GM19023 (cell line): ENCODE results near the gene ANKRD28.
A peak's percentile ranks its signal among the peaks of the same experiment; 100 is the strongest.

Source experiments
- ATAC-seq: cut with Tn5 transposase; IDR thresholded peaks from one replicate; pipeline ENCODE4 v1.9.1; 2021; ENCODE audit warnings: mild to moderate bottlenecking, moderate library complexity; ENCODE audit not compliant: unreplicated experiment

Gene ANKRD28

GRCh38 chr3:15804553-15805095 lies 6.8 kb upstream of the ANKRD28 start:
- peak; percentile 59 for ATAC-seq

DNA sequence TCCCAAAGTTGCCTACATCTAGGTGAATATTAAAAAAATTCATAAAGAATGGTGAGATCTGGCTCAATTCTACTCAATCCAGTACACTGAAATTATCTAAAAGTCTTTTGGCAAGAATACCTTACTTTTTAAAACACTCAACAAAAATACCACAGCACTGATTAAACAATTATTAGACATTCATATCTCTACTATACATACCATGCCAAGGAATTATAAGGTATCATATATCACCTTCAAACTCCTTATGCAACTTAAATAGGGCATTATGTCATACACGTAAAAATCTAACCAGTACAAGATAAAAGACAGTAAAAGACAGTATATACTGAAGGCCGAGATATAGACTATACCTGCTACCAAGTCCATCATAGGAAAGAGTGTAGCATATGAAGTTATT lies 6.1 kb upstream of the ANKRD28 start:
- ATAC-seq, result no peak

DNA sequence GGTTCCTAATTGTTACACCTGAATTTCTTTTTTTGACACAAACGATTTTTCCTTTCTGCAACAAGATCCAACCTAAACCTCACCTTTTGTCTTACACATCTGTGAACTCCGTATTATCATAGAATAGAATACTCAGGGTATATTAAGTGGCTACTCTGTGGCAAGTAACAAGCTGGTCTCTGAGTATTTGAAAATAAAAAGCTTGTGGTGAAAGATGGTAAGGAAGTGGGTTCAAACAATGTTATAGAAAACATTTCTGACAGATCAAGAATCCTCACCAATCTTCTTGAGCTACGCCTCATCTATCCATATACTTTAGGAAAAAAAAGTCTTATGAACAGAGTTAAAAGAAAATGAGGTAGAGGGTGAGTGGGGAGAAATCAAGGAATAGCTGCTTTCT lies 3.5 kb upstream of the ANKRD28 start:
- no peak for ATAC-seq

DNA sequence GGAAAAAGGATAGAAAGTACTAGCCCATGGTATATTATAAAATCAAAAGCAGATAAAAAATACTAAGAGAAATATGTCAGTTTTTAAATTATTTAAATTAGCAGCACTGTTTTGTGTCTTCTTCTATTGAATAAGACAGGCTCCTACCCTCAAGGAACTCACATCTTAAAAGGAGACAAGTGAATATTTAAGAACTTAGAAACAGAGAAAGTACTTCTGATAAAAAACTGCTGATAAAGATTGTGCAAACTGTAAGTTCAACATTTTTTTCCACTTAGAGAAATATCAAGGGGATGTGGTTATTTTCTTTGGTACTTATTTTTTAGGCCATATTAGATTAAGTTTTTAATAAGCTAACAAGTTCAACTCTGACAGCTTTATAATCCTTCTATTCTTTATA lies 3.0 kb upstream of the ANKRD28 start:
- no peak for ATAC-seq

DNA sequence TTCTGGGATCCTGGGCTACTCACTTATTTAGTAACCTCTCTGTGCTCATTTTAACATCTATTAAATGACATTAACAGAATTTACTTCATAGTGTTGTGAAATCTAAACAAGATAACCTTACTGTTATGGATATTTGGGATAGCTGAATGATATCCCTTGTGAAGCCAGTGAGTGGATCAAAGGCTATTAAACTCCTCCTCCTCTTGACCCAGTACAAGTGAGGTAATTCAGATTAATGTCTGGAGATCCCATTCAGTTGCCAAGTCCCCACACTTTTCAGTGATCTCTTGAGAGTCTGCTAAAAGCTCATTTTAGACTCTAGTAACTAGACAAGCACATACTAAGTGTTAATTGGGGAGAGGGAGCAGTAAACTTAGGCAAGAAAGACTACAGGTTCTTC lies 2.5 kb upstream of the ANKRD28 start:
- no peak for ATAC-seq

DNA sequence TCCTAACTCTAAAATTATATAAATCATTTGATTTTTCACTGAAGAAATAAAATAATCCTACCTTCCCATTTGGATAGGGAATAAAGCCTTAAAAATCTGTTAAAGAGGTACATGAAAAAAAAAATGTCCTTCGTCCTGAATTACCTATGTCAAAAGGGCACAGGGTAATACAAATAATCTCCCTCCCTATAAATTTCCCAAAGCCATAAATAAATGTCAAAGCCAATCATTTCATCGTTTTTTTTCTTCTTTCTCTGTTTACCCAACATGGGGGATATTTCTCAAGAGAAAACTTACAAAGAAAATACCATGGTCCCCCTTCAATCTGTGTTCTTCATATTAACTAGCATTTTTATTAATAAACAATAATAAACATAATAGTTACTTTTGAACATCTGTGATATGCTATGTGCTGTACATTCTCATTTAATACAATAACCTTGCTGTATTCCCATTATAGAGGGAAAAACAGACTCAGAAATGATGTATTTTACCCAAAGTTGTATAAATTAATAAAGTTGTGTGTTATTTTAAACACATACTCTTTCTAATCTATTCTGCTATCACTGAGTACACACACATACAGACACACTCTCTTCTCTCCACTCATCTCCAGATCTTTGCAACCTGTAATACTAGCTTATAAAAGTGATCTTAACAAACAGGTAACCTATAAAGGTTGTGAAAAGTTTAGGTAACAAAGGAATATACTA lies 910 bp upstream of the ANKRD28 start:
- no peak for ATAC-seq

GRCh38 chr3:15796771-15797641 lies 773 bp downstream of the ANKRD28 start:
- no peak for ATAC-seq

- no peak for ATAC-seq
Measured at GRCh38 chr3:15796331-15796730, 1.4 kb downstream of the ANKRD28 start.

DNA sequence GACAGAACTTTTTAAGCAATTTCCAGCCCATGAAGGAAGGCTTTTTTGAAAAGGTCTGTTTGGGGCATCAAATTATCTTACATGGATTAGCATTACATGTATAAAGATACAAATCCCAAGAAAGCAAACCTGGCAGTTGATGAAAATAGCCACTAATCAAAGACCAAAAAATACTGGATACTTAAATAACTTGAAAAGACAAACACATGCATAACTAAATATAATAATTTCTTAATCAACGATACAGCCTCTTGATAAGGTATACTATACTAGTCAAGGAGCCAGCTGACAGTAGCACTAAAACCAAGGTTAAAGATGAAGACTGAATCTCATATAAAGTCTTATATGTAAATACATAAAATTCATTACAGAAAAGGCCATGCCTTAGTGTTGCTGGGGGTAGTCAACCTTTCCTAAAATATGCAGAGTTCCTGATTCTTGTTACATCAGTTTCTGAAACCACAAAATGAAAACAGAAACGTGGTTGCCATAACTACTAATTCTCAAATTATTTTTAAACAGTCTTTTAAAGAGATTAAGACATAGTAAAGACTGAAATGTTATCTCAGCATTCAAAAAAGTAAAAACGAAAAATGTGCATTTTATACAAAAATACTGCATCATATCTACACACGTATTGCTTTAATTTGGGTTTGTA lies 2.0 kb downstream of the ANKRD28 start:
- ATAC-seq, result no peak

- ATAC-seq, result no peak
Measured at GRCh38 chr3:15794842-15795650, 2.7 kb downstream of the ANKRD28 start.

- peak; percentile 45 for ATAC-seq
Measured at GRCh38 chr3:15794303-15794771, 3.4 kb downstream of the ANKRD28 start.

DNA sequence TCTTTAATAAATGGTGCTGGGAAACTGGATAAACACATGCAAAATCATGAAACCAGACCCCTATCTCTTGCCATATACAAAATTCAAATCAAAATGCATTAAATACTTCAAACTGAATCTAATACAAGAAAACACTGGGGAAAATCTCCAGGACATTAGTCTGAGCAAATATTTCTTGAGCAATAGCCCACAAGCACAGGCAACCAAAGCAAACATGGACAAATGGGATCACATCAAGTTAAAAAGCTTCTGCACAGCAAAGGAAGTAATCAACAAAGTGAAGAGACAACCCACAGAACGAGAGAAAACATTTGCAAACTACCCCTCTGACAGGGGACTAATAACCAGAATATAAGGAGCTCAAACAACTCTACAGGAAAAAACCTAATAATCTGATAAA lies 6.3 kb downstream of the ANKRD28 start:
- ATAC-seq, result no peak

- no peak for ATAC-seq
Measured at GRCh38 chr3:15787941-15788340, 9.8 kb downstream of the ANKRD28 start.

- no peak for ATAC-seq
Measured at GRCh38 chr3:15787526-15787925, 10.3 kb downstream of the ANKRD28 start.

GRCh38 chr3:15783361-15783969 lies 14.3 kb downstream of the ANKRD28 start:
- no peak for ATAC-seq

DNA sequence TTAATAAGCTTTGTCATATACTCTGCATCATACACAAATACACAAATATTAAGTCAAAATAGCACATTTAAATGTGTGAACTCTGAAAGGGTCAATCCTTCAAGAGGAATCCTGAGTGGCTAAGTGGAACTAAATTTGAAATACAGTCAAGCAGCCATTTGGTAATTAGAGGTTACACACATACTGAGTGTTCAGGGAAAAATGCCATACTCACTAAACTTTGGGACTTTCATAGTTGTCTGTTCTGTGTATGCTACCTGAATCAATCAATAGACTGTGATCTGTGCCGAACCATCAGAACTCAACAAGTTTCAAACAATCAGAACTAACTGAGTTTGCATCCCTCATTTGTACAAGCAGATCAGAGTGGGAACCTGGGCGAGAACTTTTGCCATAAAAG lies 15.3 kb downstream of the ANKRD28 start:
- no peak for ATAC-seq

- ATAC-seq, result no peak
Measured at GRCh38 chr3:15781637-15782402, 16.0 kb downstream of the ANKRD28 start.

GRCh38 chr3:15781131-15781530 lies 16.6 kb downstream of the ANKRD28 start:
- no peak for ATAC-seq

DNA sequence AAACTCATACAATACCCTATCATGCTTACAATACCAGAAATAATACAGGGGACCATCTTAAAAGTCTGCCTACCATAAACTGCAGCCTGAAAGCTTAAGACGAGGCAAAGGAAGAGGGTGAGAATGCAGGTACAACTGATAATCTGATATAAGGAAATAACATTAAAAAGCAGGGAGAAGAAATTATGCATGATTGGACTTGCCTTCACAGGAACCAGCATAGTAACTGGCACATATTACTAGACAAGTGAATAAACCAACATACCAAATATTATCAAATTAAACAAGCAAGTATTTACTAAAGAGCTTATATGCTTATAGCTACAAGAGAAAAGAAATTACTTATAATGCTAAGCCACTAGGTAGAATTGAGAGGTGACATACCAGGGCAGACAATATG lies 18.7 kb downstream of the ANKRD28 start:
- ATAC-seq, result no peak
